Heart right ventricle (tissue), 16 donors: ENCODE results near the gene IRF5. TPM values are rescaled to one million over a fixed set of nuclear protein-coding genes. Genes with fewer than 3 reads are reported as not detected.

Experiments
- ATAC-seq, 8 donors: fragments of 200-7000 bp; cut with Tn5 transposase; one replicate each; pipeline ENCODE4 v1.9.1; 2020; ENCODE audit warnings: mild to moderate bottlenecking in 8 of 8, moderate library complexity in 8 of 8, moderate number of reproducible peaks in 1 of 8
- DNase-seq, 2 donors: peaks; one replicate each; pipeline ENCODE4 v3.0.0-alpha.2; 2020
- H3K27ac ChIP-seq, 10 donors: fragments of 200-600 bp; sonication (generic) in 2 of 10; one replicate each; pipeline versions ENCODE4 v1.5.0 to v1.8.0; 2020 to 2022; ENCODE audit warnings: mild to moderate bottlenecking in 3 of 10
- H3K27me3 ChIP-seq, 7 donors: fragments of 200-600 bp; one replicate each; pipeline ENCODE4 v1.8.0; 2021 to 2022; ENCODE audit warnings: mild to moderate bottlenecking in 2 of 7
- H3K36me3 ChIP-seq, 9 donors: fragments of 200-600 bp; sonication (generic) in 1 of 9; one replicate each; pipeline versions ENCODE4 v1.5.0 to v1.8.0; 2020 to 2022; ENCODE audit warnings: mild to moderate bottlenecking in 2 of 9
- H3K4me1 ChIP-seq, 9 donors: fragments of 200-600 bp; sonication (generic) in 1 of 9; one replicate each; pipeline versions ENCODE4 v1.5.0 to v1.8.0; 2020 to 2022; ENCODE audit warnings: mild to moderate bottlenecking in 4 of 9
- H3K4me3 ChIP-seq, 10 donors: fragments of 200-600 bp; sonication (generic) in 2 of 10; one replicate each; pipeline versions ENCODE4 v1.5.0 to v1.8.0; 2020 to 2022; ENCODE audit warnings: mild to moderate bottlenecking in 7 of 10, moderate library complexity in 2 of 10
- H3K9me3 ChIP-seq, 11 donors: fragments of 200-600 bp in 10 of 11; sonication (generic) in 2 of 11; one replicate each; pipeline versions ENCODE4 v1.5.0 to v1.8.0; 2013 to 2022; ENCODE audit warnings: mild to moderate bottlenecking in 2 of 11, control low read depth in 1 of 11, moderate library complexity in 1 of 11
- CTCF ChIP-seq, 9 donors: fragments of 200-600 bp; sonication (generic) in 2 of 9; IDR thresholded peaks; one replicate each; pipeline versions ENCODE4 v1.5.0 to v1.8.0; 2021 to 2022; ENCODE audit warnings: antibody characterized with exemption in 9 of 9, mild to moderate bottlenecking in 5 of 9, moderate library complexity in 1 of 9
- WGBS, 2 donors: extraction: QIAGEN DNeasy Blood & Tissue Kit; methylation state at CpG; one replicate each; pipeline ENCODE4 v1.1.7; 2013; ENCODE audit warnings: inconsistent platforms in 1 of 2; 5-methylcytosine and 5-hydroxymethylcytosine counted together
- intact Hi-C, 10 donors: fragments of 100-400 bp; cut with DNase I; formaldehyde crosslinking; loops; one replicate each; pipeline versions ENCODE4 v1.11.1 to v1.14.2; 2022
- polyA plus RNA-seq, 2 donors: library from polyadenylated mRNA; stranded (reverse); fragments of 200-250 nt; gene quantifications; one replicate each; pipeline ENCODE4 v1.2.3, GENCODE V29; 2013
- total RNA-seq, 10 donors: library from RNA; stranded (reverse); fragmentation: NEBNext Ultra II Directional in 3 of 10; extraction: Animal tissue kit (Norgen Biotek cat#: 25700) in 3 of 10; gene quantifications; one replicate each; pipeline versions ENCODE4 v1.2.1 to v1.2.4, GENCODE V29; 2021 to 2023
- donor health status: Arrhythmogenic right ventricular cardiomyopathy.
- donor health status: ischemic (EF 13 %, LVEDD 7.1; RV severe dilation, severe dysfunction).
- donor health status: healthy with polysubstance abuse.
- donor health status: DM: no; HTN: yes; CAD: no.
- donor health status: DM: no; HTN: no; CAD: no.
- donor health status: ischemic (EF 25% LVEDD 6.9; RV normal size, moderate dysfunction).
- donor health status: ischemic (EF 25% LVEDD 5.7; RV mildly dilated, moderate dysfunction).
- donor health status: healthy.
- donor health status: DM: yes; HTN: yes; CAD: no.
- donor health status: Ischemic cardiomyopathy.
- donor health status: ischemic (EF 35%, LVEDD 5.7; RV mildly dilated, moderate dysfunction).
- donor health status: nonischemic (EF 11% LVEDD 7.7; RV severe dilation, severe dysfunction).
- donor health status: DM: yes; HTN: yes; CAD: no.
- donor health status: PGD.
- donor health status: ischemic (EF 29% LVEDD 5.4; RV normal size, mild dysfunction).
- donor health status: nonischemic (EF 23%, LVEDD 6.1; RV moderate dilation, normal function).

The IRF5 gene
- total and polyA plus RNA-seq, 12 donors: 0.46 to 6.6 (median 1.5) TPM

GRCh38 chr7:128904381-128905197 lies 33.1 kb upstream of the IRF5 start:
- TF ChIP-seq CTCF (IDR thresholded peaks at IDR 0.05): peak; percentile 5 to 67 (median 58)
- ATAC-seq (peak in 5 of 8 donors; percentile 16 to 60 (median 25)), DNase-seq (no peak)
- H3K27ac ChIP-seq: no peak overlapping the region
- H3K36me3 ChIP-seq: no peaks in the 10 kb centered on the region
- H3K4me1 ChIP-seq: peaks cover 0 to 3% (median 2%) of the 10 kb centered on the region in 9 donors
- 39 to 42% methylated on average over 8 of the region's 8 CpGs for WGBS, 2 donors
- peaks cover 0 to 50% (median 31%) of the 10 kb centered on the region in 7 donors for H3K27me3 ChIP-seq
- intact Hi-C loops: loop anchor here in 9 of 10 donors (1.0 to 10.0 kb wide), 5 partner anchors 186 to 310 kb away; no protein-coding TSS in a partner anchor
- H3K4me3 ChIP-seq: no peak overlapping the region
- H3K9me3 ChIP-seq: peaks cover 0 to 5% (median 0%) of the 10 kb centered on the region in 11 donors

- H3K36me3 ChIP-seq: no peaks in the 10 kb centered on the region
- peaks cover 0 to 17% (median 11%) of the 10 kb centered on the region in 9 donors for H3K4me1 ChIP-seq
- H3K9me3 ChIP-seq: no peaks in the 10 kb centered on the region
- TF ChIP-seq CTCF (IDR thresholded peaks at IDR 0.05): no peak
- WGBS, 2 donors: 87% methylated on average over 5 of the region's 5 CpGs
- intact Hi-C loops: loop anchor here in 5 of 10 donors (2.0 to 10.0 kb wide), 4 partner anchors 183 to 309 kb away; no protein-coding TSS in a partner anchor
- H3K27me3 ChIP-seq: peaks cover 0 to 63% (median 44%) of the 10 kb centered on the region in 7 donors
- DNase-seq: no peak
- no peak for ATAC-seq
- no peak overlapping the region for H3K4me3 ChIP-seq
- H3K27ac ChIP-seq: no peak overlapping the region
Measured at GRCh38 chr7:128906001-128906765, 31.5 kb upstream of the IRF5 start.

GRCh38 chr7:128906766-128907559 lies 30.8 kb upstream of the IRF5 start:
- DNase-seq (no peak), ATAC-seq (no peak)
- Histone ChIP-seq H3K4me3 (no peak overlapping the region), H3K4me1 (peaks cover 0 to 22% (median 11%) of the 10 kb centered on the region in 9 donors), H3K9me3 (no peaks in the 10 kb centered on the region), H3K36me3 (no peaks in the 10 kb centered on the region), H3K27ac (no peak overlapping the region), H3K27me3 (peaks cover 0 to 65% (median 52%) of the 10 kb centered on the region in 7 donors)
- intact Hi-C loops: loop anchor here in 5 of 10 donors (2.0 to 10.0 kb wide), 4 partner anchors 182 to 308 kb away; no protein-coding TSS in a partner anchor
- WGBS, 2 donors: 87 to 88% methylated on average over 19 of the region's 19 CpGs
- no peak for TF ChIP-seq CTCF (IDR thresholded peaks at IDR 0.05)
